Activated CD4-positive, alpha-beta T cell treated with anti-CD3 and anti-CD28 coated beads for 4 hours (primary cell): ENCODE data around the gene ATP2B3.
"Not testable (repeated sequence)": the region's sequence is repeated elsewhere in the genome, so short reads cannot be mapped to it uniquely, and the experiment has no call there.

Source experiments
- DNase-seq, 2 donors: peaks; one replicate each; pipeline ENCODE4 v3.0.0-alpha.2; 2020

The ATP2B3 gene

GRCh38 chrX:153596981-153597750 is 79.7 kb downstream of the ATP2B3 start:
- DNase-seq: no peak

- peak in 1 of 2 donors; percentile 9 for DNase-seq
These were observed 81.2 kb downstream of the ATP2B3 start, which contains the start of gene CCNQ for GRCh38 chrX:153598541-153599191. Gene CCNQ, minus strand, starts transcription at chrX:153599139. Its CDS starts 66 bp downstream, at chrX:153599073.

GRCh38 chrX:153599192-153600031 is 82.0 kb downstream of the ATP2B3 start:
- peak; percentile 82 to 85 for DNase-seq

GRCh38 chrX:153600032-153600373 is 82.6 kb downstream of the ATP2B3 start:
- no peak for DNase-seq

DNA sequence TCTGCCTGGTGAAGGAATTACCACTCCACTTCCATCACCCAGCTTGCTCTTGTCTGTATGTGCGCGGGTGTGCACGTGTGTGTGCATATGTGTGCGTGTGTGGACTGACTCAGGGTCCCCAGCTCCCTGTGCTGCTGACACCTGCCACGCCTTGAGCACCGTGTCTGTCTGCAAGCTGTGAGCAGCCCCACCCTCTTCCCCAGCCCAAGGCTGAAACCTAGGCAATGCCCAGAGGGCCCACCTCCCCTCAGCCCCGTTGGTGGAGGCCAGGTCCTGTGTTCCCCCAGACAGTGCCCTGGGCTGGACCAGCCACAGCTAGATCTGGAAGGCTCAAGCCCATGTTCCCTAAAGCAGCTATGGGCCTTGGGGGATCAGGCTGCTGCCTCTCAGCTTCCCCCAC is 83.5 kb downstream of the ATP2B3 start:
- DNase-seq: no peak

DNA sequence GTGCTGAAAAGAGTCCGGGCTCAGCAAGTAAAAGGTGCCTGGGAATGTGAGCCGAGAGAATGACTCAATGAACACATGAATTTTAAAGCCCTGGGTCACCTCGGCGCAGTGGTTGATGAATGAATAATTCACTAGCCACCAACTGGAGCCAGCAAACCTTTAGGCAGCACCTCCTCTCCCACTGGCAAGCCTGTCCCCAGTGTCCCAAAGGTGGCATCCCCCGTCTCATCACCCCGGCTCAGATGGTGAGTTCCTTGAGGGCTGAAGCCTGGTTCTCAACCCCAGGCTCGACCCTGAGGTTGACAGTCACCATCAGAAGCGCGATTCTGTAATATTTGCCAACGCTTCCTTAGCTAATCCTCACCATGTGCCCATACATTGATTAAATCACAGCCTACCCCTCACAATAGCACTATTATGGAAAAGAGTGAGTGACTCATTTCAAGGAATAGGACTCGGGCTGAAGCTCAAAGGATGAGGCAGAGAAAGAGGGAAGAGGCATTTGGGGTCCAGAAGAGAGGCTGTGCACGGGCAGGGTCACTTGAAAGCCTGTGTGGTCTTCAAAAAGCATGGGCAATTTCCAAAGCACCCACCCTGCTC is 84.2 kb downstream of the ATP2B3 start:
- DNase-seq: no peak

DNA sequence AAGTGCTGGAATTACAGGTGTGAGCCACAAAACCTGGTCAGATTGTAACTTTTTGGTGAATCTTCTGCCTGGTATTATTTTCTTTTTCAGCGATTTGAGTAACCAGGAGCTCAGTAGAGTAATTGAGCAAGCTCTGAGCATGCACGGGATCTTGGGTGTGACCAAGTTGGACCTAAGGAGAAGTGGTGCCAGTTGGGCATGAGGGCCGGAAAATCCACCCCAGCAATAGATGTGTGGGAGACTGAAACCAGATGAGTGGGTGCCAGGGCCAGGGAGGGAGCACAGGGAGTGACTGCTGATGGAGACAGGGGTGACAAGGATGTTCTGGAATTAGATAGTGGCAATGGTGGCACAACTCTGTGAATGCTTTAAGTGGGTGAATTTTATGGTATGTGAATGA is 85.2 kb downstream of the ATP2B3 start:
- no peak for DNase-seq

DNA sequence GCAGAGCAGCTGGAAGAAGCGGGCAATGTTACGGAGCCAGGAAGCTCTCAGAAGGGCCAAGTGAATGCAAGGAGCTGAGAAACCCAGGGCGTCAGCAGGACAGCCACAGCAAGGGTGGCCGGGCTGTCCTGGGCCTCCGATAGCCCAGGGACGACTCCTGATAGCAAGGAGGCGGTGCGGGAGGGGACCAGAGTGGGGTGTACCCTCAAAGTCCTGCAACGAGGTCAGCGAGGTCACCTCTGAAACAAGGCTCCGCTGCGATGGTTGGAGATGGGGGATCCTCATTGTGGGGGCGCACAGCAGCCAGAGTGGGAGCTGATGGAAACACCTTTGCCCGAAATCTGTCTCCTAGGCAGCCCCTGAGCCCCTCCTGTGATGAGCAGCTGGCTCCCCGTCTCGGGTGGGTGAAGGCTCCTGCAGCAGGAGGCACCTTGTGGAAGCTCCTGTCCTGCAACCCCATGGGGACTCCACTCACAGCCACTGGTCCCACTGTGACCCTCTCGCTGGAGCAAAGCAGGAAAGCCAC is 85.8 kb downstream of the ATP2B3 start:
- DNase-seq: no peak

DNA sequence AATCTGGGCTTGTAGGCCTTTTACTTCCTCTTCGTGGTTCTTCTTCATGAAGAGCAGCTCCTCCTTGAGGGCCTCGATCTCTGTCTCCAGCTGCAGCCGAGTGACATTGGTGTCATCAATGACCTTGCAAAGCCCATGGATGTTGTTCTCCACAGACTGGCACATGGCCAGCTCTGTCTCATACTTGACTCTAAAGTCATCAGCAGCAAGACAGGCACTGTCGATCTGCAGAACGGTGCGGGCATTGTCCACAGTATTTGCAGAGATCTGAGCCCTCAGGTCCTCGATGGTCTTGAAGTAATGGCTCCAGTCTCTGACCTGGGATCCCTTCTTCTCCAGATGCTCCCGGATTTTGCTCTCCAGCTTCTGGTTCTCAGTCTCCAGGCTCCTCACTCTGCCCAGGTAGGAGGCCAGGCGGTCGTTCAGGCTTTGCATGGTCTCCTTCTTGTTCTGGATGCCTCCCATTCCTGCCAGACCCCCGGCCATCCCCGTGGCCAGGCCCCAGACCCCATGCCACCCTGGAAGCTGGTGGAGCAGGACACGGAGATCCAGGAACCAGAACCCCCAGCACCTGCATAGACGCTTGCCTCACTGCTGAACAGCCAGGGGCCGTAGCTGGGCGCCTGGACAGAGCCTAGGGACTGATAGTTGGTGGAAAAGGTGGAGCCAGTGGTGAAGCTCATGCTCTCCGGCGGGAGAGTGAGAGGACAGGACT is 87.4 kb downstream of the ATP2B3 start:
- not testable (repeated sequence) for DNase-seq

GRCh38 chrX:153606503-153606902 is 89.1 kb downstream of the ATP2B3 start:
- DNase-seq: no peak

DNA sequence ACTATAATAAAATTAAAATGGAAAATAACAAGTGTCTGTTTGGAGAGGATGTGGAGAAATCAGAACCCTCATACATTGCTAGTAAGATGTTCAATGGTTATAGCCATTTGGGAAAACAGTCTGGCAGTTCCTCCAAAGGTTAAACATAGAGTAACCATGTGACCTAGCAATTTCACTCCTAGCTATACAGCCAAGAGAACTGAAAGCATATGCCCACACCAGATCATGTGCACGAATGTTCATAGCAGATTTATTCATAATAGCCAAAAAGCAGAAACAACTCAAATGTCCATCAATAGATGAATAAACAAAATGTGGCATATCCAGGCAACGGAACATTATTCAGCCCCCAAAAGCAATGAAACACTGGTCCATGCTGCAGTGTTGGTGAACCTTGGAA is 90.9 kb downstream of the ATP2B3 start:
- no peak for DNase-seq

- no peak for DNase-seq
These were observed 91.4 kb downstream of the ATP2B3 start for GRCh38 chrX:153608806-153609205.

DNA sequence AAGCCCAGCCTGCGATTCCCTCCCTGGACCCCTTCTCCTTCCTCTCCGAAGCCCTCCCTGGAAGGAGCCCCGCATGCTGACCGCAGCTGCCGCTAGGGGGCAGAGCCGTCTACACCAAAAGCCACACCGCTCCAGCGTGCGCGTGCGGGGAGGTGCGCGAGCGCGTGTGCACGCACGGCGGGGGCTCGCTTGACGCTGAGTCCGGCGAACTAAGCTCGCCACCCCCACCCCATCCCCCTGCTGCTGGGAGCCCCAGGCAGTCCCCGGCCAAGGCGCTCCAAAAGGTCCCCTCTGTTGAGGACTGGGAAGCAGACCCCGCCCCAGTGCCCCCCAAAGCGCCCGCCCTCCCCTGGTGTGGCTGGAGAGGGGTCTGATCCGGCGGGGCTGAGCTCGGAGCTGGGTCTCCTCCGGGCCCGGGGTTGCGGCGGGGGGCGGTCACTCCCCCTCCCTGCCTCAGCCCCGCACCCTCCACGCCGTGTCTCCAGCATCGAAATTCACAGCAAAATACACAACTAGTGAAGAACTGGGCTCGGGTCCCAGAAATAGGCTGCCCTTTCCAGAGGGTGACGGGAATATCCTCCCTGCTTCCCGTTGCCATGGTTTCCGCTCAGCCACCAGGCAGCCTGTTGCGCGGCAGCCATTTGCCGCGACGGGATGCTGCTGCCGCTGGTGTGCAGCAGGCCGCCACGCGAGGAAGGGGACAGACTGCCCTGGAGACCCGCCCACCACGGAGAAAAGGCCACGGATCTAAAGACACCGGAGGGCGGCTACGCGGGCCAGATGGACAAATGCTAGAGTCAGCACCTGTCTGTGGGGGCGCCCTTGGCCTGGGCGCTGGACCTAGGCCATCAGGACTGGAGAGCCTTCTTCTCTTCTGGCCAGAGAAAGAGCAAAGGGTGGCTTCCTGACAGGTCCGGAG is 92.7 kb downstream of the ATP2B3 start:
- peak; percentile 77 for DNase-seq

- no peak for DNase-seq
These were observed 93.4 kb downstream of the ATP2B3 start for GRCh38 chrX:153610836-153611213.

GRCh38 chrX:153611298-153612095 is 94.1 kb downstream of the ATP2B3 start:
- no peak for DNase-seq

DNA sequence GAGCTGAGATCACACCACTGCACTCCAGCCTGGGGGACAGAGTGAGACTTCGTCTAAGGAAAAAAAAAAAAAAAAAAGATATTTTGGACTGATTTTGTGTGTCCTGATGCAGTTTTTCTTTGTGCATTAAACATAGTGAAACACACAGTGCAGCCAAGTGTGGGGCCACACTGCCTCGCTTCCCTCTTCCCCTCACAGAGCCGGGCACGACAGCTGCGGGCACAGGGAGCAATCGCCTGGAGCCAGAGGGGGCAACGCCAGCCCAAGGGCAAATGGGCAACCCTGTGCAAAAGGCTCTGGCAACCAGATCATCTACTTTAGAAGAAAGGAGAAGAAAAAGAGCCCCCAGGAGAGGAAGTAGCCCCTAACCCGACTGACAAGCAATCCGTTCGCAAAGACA is 95.0 kb downstream of the ATP2B3 start:
- DNase-seq: no peak

- no peak for DNase-seq
These were observed 97.4 kb downstream of the ATP2B3 start for GRCh38 chrX:153614818-153615217.

- no peak for DNase-seq
These were observed 103.1 kb downstream of the ATP2B3 start for GRCh38 chrX:153620576-153620975.

DNA sequence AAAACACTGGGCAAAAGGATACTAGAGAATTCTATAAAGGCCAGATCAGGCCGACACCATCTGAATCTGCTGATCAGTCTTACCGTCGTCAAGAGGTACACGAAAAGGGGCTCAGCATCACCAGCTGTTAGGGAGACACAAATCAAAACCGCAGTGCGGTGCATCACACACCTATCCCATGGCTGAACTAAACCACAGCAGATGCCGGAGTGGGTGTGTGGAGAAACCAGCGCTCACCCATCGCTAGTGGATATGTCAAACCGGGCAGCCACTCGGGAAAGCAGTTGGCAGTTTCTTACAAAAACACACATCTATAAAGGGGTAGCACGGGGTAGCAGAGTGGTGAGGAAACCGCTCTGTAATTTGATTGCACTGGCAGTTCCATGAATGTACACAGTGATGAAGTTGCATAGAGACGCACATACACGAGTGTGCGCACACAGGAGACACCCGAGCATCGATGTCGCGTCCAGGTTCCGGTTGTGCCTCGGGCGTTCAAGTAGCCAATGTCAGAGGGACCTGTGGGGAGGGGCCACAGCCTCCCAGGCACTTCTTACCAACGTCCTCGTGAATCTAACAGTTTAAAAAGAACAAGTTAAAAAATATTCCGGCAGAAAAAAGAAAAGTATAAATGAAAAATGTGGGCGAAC is 104.6 kb downstream of the ATP2B3 start:
- no peak for DNase-seq
